Stimulated activated CD8-positive, alpha-beta memory T cell treated with anti-CD3 and anti-CD28 coated beads, Interleukin-2, amount 100 ng/mL, for 48 hours (primary cell): ENCODE data around the gene CDC42EP5.

Experiments
- DNase-seq, 2 donors: peaks; one replicate each; pipeline ENCODE4 v3.0.0-alpha.2; 2020; ENCODE audit warnings: low read depth in 2 of 2

Gene CDC42EP5

GRCh38 chr19:54462655-54463530, 10.2 kb downstream of the CDC42EP5 start:
- DNase-seq, result peak; percentile 37 to 48

DNA sequence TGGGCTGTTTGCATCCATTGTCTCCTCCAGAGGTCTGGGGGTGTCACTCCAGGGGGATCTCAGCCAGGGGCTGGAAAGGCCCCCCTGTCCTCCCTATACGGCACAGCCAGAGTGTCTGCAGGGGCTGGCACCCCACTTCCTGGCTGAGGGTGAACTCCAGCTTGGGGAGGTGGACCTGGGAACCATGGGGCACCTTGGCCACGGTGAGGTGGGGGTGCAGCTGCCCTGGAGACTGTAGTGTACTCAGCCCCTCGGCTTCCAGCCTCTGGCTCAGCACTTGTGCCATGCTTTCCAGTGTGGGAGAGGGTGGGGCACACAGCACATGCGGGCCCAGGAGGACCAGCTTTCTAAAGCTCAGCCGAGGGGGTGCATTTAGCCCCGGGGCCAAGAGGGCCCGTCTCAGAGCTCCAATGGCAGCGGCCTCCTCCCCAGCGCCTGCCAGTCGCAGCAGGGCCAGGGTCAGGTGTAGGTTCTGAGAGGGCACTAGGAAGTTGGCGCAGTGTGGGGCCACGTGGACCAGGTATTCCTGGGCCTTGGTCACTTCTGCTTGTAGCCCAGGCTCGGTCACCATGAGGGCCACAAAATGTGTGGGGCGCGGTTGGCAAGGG, 10.9 kb downstream of the CDC42EP5 start:
- DNase-seq, result no peak

- no peak for DNase-seq
These were observed 11.5 kb downstream of the CDC42EP5 start for GRCh38 chr19:54461613-54462012.

DNA sequence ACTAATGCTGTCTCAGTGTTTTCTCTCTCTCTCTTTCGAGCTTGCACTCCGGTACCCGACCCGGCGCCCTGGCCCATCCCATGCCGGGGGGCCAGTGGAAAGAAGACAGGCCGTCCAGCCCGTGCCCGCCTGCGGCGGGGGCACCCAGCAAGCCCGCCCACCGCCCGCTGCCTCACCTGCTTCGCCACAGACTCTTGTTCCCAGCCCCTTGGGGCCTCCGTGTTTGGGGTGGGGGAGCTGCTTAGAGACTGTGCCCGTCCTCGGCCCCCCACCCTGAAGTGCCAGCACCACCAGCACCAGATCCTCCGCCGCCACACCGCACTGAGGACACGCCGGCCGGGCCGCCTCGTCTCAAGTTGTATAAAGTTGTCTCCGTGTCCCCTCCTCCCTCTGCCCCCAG, 11.9 kb downstream of the CDC42EP5 start:
- no peak for DNase-seq

GRCh38 chr19:54460230-54461005, 12.7 kb downstream of the CDC42EP5 start:
- DNase-seq, result no peak

- no peak for DNase-seq
These were observed 13.5 kb downstream of the CDC42EP5 start for GRCh38 chr19:54459282-54460229.

GRCh38 chr19:54458648-54459281, 14.3 kb downstream of the CDC42EP5 start:
- no peak for DNase-seq

- DNase-seq, result no peak
These were observed 15.1 kb downstream of the CDC42EP5 start for GRCh38 chr19:54457773-54458647.

DNA sequence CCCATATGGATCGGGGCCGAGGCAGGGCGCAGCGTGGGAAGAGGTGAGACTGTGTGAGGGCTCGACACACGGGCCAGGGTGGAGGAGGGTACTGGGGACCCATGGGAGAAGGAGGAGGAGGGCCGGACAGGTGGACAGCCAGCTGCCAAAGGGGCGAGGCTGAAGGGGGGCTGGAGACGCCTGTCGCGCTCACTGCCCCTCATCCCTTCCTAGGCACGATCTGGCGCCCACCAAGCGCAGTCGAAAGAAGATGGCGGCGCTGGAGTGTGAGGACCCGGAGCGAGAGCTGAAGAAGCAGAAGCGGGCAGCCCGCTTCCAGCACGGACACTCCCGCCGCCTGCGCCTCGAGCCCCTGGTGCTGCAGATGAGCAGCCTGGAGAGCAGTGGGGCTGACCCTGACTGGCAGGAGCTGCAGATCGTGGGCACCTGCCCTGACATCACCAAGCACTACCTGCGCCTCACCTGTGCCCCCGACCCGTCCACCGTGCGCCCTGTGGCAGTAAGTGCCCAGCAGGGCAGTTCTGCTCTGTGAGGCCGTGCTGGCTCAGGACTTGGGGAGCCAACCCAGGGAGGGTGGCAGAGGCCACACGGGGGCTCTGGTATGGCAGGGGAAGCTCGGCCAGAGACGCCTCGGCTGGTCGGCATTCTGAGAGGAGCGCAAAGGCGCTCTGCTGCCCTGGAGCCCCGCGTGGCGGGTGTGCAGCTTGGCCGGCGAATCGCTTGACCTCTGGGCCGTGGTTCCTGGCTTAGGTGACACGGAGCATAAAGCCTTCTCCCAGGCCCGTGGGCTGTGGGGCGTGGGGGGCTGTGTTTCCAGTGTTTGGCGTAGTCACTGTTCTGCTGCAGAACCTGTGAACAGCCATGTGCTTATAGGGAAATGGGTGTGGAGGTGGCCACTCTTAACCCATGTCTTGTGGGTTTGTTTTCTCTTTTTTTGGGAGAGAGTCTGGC, 16.4 kb downstream of the CDC42EP5 start:
- DNase-seq, result no peak

- no peak for DNase-seq
These were observed 17.2 kb downstream of the CDC42EP5 start for GRCh38 chr19:54455786-54456422.

DNA sequence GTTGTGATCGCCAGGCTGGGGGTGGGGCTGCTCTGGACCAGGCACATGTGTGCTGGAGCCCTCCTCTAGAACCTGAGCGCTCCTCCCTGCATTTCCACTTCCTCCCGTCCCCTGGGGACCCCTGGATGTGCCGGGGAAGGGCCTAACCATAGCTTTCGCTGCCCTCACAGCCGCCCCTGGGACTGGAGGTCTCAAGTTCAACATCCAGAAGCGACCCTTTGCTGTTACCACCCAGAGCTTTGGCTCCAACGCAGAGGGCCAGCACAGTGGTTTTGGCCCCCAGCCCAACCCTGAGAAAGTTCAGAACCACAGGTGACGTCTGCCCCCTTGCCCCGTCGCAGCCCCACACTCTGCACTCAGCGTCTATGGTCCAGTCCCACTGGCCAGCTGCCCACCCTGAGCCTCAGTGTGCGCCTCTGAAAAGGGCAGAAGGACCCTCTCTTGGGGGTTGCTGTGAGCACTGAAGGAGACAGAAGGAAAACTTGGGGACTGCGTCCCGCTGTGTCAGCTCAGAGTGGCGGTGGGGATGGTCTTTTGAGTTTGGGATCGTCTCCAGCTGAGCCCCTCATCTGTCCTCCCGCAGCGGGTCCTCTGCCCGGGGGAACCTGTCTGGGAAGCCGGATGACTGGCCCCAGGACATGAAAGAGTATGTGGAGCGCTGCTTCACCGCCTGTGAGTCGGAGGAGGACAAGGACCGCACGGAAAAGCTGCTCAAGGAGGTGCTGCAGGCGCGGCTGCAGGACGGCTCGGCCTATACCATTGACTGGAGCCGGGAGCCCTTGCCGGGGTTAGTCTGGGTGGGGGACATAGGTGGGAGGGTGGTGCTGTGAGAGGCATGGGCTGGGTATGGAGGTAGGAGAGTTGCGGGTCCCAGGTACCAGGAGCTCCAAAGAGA, 18.1 kb downstream of the CDC42EP5 start:
- DNase-seq, result no peak

DNA sequence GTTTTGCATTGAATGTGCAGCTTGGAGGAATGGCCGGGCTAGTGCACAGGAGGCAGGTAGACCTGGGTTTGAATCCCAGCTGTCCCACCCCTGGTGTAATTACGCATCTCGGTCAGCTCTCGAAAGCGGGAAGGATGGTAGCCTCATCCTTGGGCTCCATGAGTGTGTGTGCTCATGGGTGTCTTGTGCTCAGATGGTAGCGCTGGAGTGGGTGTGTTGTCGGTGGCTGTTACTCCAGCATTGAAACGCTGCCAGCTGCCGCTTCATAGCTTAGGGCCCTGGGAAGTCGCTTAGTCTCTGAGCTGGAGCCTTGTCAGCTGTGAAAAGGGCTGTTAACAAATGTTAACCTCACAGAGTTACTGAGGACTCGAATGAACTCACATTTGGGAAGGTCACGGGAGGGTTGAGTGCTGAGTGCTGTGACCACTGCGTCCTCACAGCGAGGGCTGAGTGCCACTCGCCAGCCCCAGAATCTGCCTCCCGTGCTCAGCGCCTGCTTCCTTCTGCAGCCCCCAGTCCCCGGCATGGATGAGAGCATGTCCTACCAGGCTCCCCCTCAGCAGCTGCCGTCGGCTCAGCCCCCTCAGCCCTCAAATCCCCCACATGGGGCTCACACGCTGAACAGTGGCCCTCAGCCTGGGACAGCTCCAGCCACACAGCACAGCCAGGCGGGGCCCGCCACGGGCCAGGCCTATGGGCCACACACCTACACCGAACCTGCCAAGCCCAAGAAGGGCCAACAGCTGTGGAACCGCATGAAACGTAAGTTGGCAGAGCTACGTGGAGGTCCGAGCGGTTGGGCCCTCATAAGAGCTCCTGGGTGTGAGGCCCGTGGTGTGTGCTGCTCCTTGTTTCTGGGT, 18.9 kb downstream of the CDC42EP5 start:
- no peak for DNase-seq

DNA sequence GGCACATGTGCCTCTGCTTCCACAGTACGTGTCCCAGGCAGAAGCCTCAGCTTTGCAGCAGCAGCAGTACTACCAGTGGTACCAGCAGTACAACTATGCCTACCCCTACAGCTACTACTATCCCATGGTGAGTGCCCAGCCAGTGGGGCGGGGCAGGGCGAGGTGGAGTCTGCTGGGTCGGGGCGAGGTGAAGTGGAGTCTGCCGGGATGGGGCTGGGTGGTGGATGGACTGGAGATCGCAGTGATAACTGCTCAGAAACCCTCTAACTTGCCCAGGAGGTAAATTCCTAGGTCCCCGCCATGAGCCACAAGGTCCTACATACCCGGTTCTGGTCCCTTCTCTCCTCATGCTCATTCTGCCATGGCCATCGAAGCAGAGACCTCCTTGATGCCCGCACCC, 20.5 kb downstream of the CDC42EP5 start:
- no peak for DNase-seq

DNA sequence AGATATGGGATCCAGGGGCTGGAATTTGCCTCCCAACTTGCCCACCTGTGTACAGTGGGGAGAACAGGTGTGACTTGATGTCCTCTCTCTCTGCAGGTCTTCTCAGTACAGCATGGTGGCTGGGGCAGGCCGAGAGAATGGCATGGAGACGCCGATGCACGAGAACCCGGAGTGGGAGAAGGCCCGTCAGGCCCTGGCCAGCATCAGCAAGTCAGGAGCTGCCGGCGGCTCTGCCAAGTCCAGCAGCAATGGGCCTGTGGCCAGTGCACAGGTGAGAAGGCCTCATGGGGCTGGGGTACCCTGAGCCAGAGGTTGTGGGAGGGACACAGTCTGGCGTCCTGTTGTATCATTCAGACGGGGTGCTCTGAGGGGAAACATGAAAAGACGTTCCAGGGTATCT, 21.1 kb downstream of the CDC42EP5 start:
- no peak for DNase-seq

DNA sequence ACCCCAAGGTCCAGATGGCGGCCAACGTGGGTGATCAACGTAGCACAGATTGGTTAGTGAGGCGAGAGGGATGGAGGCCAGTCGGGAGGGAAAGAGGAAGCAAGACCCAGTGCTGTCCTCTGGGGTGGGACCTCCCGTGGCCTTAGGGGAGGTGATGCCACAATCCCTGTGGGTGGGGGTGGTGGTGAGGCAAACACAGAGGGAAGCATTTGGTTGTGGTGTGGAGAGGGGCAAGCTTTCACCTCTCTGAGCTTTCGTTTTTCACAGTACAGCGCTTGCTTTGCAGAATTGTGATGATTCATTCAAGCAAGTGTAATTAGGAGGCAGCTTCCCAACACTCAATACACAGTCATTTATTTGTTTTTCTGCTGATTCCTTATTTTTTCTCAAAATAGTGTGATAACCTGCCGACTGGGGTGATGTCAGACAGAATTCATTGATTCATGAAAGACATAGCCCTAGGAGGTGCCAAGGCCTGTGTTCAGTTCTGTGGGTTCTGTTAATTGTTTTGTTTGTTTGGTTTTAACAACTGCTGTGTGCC, 21.7 kb downstream of the CDC42EP5 start:
- DNase-seq, result no peak

- DNase-seq, result no peak
These were observed 23.4 kb downstream of the CDC42EP5 start for GRCh38 chr19:54449701-54450069.
